OCI-LY7 (cell line): Measurements from ENCODE around the gene MALRD1. TPM values are rescaled to one million over a fixed set of nuclear protein-coding genes. Genes with fewer than 3 reads are reported as not detected.

Source experiments
- BruUV-seq: library from RNA; stranded (reverse); fragments of 400-500 nt; replicated peaks from 2 replicates; lab custom pipeline; 2021; lab: Mats Ljungman, UMichigan
- CTCF ChIA-PET: fragments of 300-600 bp; sonication (Branson Sonifier 250); formaldehyde crosslinking; loops from one replicate; lab custom pipeline; 2022; ENCODE audit warnings: antibody characterized with exemption; ENCODE audit not compliant: unreplicated experiment; lab: Charles Lee
- POLR2A ChIA-PET: fragments of 300-600 bp; sonication (Branson Sonifier 250); formaldehyde crosslinking; loops from one replicate; lab custom pipeline; 2022; ENCODE audit warnings: antibody characterized with exemption; lab: Charles Lee
- DNase-seq: peaks from one replicate; pipeline ENCODE4 v3.0.0-alpha.2; 2015; ENCODE audit warnings: low spot score
- H2AFZ ChIP-seq: fragments of 200-600 bp; sonication (generic), shearing (Covaris generic); 2 replicates; pipeline ENCODE4 v1.6.1; 2014; ENCODE audit warnings: mild to moderate bottlenecking, antibody characterized with exemption, low read length, moderate library complexity
- H3K27ac ChIP-seq: fragments of 200-600 bp; sonication (generic); 2 replicates; pipeline ENCODE4 v1.5.1; 2014; ENCODE audit warnings: mixed run types, low read depth, mild to moderate bottlenecking, moderate library complexity, low read length, inconsistent platforms; ENCODE audit not compliant: poor library complexity, severe bottlenecking
- H3K36me3 ChIP-seq: fragments of 200-600 bp; sonication (generic); 2 replicates; pipeline ENCODE4 v1.6.1; 2014; ENCODE audit warnings: mild to moderate bottlenecking, antibody characterized with exemption, low read length, moderate library complexity, mixed read lengths; ENCODE audit not compliant: insufficient read depth
- H3K4me1 ChIP-seq: fragments of 200-600 bp; sonication (generic); 2 replicates; pipeline ENCODE4 v1.5.1; 2014; ENCODE audit warnings: mild to moderate bottlenecking, low read length; ENCODE audit not compliant: insufficient read depth, poor library complexity, severe bottlenecking
- H3K4me2 ChIP-seq: fragments of 200-600 bp; sonication (generic); 2 replicates; pipeline ENCODE4 v1.6.1; 2014; ENCODE audit warnings: mild to moderate bottlenecking, low read length
- H3K4me3 ChIP-seq: fragments of 200-600 bp; sonication (generic); 2 replicates; pipeline ENCODE4 v1.5.1; 2014; ENCODE audit warnings: mild to moderate bottlenecking, low read depth, low read length; ENCODE audit not compliant: poor library complexity, severe bottlenecking
- H3K79me2 ChIP-seq: fragments of 200-600 bp; sonication (generic); 2 replicates; pipeline ENCODE4 v1.6.1; 2016; ENCODE audit warnings: low read depth, mild to moderate bottlenecking, low read length, moderate library complexity, mixed read lengths; ENCODE audit not compliant: insufficient read depth
- H3K9me2 ChIP-seq: fragments of 200-600 bp; sonication (generic); 2 replicates; pipeline ENCODE4 v1.6.1; 2016; ENCODE audit warnings: mild to moderate bottlenecking, low read length, mixed read lengths; ENCODE audit not compliant: insufficient read depth
- H3K9me3 ChIP-seq: fragments of 200-600 bp; sonication (generic); 2 replicates; pipeline ENCODE4 v1.6.1; 2014; ENCODE audit warnings: mild to moderate bottlenecking, mixed run types, low read length, mixed read lengths
- H4K20me1 ChIP-seq: fragments of 200-600 bp; sonication (generic); 2 replicates; pipeline ENCODE4 v1.6.1; 2014; ENCODE audit warnings: mild to moderate bottlenecking, antibody characterized with exemption, low read length, moderate library complexity, mixed read lengths; ENCODE audit not compliant: insufficient read depth
- EZH2phosphoT487 ChIP-seq: fragments of 200-600 bp; sonication (generic); IDR thresholded peaks from 2 replicates; pipeline ENCODE4 v1.6.1; 2018; ENCODE audit warnings: low read depth, borderline replicate concordance, mild to moderate bottlenecking, mixed run types, antibody characterized with exemption, low read length, moderate library complexity, mixed read lengths
- intact Hi-C: fragments of 100-400 bp; cut with micrococcal nuclease; formaldehyde crosslinking; loops from one replicate; pipeline ENCODE4 v1.10.0; 2022; ENCODE audit not compliant: unreplicated experiment
- total RNA-seq, 2 experiments: library from RNA; depleted of rRNA in 1 of 2; stranded (reverse); fragments of >200 nt in 1 of 2; shearing (Covaris generic) in 1 of 2; gene quantifications; 2 replicates each; pipeline ENCODE4 v1.2.3, GENCODE V29; 2014 to 2022
- TF ChIP-seq, protein P1 (sequence below): fragments of 200-600 bp; sonication (generic); conservative IDR thresholded peaks from 2 replicates; pipeline ENCODE4 v1.5.1; 2014; ENCODE audit warnings: mild to moderate bottlenecking, antibody characterized with exemption, low read length, moderate library complexity, mixed read lengths

The MALRD1 gene
- total RNA-seq, 2 experiments from 2014 or later = not detected

DNA sequence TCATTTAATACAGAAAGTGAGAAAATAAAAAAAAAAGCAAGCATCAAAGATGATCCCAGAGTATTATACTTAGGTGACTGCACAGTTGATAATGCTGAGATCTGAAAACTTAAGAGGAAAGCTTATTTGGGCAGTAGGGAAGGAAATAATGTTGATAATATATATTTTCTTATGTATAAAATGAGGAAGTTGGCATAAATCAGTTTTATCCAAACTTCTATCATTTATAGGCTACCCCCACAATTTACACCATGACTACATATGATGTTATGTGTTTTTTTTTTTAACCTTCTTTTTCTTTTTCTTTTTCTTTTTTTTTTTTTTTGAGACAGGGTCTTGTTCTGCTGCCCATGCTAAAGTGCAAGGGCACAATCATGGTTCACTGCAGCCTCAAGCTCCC is 659.4 kb downstream of the MALRD1 start:
- no TSS peak for BruUV-seq
- Histone ChIP-seq H3K79me2 (no peaks in the 10 kb centered on the region), H3K36me3 (no peaks in the 10 kb centered on the region), H3K4me2 (no peak overlapping the region), H3K9me3 (no peaks in the 10 kb centered on the region), H3K4me3 (no peak overlapping the region), H3K9me2 (no peaks in the 10 kb centered on the region), H4K20me1 (no peaks in the 10 kb centered on the region), H3K27ac (no peak overlapping the region), H3K4me1 (no peaks in the 10 kb centered on the region), H2AFZ (no peak overlapping the region)
- intact Hi-C loops = no loop called here
- ChIA-PET CTCF (no interaction called here), POLR2A (interaction anchor here (0.7 kb wide), 1 partner anchor 16 kb away, joined by 5 read pairs; no protein-coding TSS in a partner anchor)
- DNase-seq = no peak
- TF ChIP-seq, protein P1, sequence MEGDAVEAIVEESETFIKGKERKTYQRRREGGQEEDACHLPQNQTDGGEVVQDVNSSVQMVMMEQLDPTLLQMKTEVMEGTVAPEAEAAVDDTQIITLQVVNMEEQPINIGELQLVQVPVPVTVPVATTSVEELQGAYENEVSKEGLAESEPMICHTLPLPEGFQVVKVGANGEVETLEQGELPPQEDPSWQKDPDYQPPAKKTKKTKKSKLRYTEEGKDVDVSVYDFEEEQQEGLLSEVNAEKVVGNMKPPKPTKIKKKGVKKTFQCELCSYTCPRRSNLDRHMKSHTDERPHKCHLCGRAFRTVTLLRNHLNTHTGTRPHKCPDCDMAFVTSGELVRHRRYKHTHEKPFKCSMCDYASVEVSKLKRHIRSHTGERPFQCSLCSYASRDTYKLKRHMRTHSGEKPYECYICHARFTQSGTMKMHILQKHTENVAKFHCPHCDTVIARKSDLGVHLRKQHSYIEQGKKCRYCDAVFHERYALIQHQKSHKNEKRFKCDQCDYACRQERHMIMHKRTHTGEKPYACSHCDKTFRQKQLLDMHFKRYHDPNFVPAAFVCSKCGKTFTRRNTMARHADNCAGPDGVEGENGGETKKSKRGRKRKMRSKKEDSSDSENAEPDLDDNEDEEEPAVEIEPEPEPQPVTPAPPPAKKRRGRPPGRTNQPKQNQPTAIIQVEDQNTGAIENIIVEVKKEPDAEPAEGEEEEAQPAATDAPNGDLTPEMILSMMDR = no peak
- TF ChIP-seq EZH2phosphoT487 = no peak

GRCh38 chr10:19710600-19710999 is 662.0 kb downstream of the MALRD1 start:
- H3K4me2 ChIP-seq = no peak overlapping the region
- no peaks in the 10 kb centered on the region for H3K4me1 ChIP-seq
- no peak for TF ChIP-seq EZH2phosphoT487
- TF ChIP-seq, protein P1 = no peak
- H4K20me1 ChIP-seq = no peaks in the 10 kb centered on the region
- DNase-seq = no peak
- ChIA-PET CTCF (no interaction called here), POLR2A (no interaction called here)
- intact Hi-C loops = no loop called here
- no peaks in the 10 kb centered on the region for H3K9me2 ChIP-seq
- no peak overlapping the region for H3K4me3 ChIP-seq
- BruUV-seq = no TSS peak
- no peak overlapping the region for H2AFZ ChIP-seq
- no peaks in the 10 kb centered on the region for H3K36me3 ChIP-seq
- no peaks in the 10 kb centered on the region for H3K79me2 ChIP-seq
- H3K27ac ChIP-seq = no peak overlapping the region
- no peaks in the 10 kb centered on the region for H3K9me3 ChIP-seq

GRCh38 chr10:19713159-19713558 is 664.6 kb downstream of the MALRD1 start:
- CTCF ChIA-PET = no interaction called here
- intact Hi-C loops = no loop called here
- Histone ChIP-seq H3K4me1 (no peaks in the 10 kb centered on the region), H3K4me2 (no peak overlapping the region), H3K9me3 (no peaks in the 10 kb centered on the region), H2AFZ (no peak overlapping the region), H3K36me3 (no peaks in the 10 kb centered on the region), H4K20me1 (no peaks in the 10 kb centered on the region), H3K9me2 (no peaks in the 10 kb centered on the region), H3K4me3 (no peak overlapping the region), H3K79me2 (no peaks in the 10 kb centered on the region), H3K27ac (no peak overlapping the region)
- TF ChIP-seq EZH2phosphoT487 = no peak
- TF ChIP-seq, protein P1 = no peak
- POLR2A ChIA-PET = no interaction called here
- BruUV-seq = no TSS peak
- no peak for DNase-seq
